Esophagus squamous epithelium (tissue), 4 donors: Measurements from ENCODE around the gene ZNF385A.

Experiments
- POLR2A ChIP-seq, 4 donors: fragments of 450-650 bp; IDR thresholded peaks; one replicate each; pipeline ENCODE4 v1.6.1; 2017; ENCODE audit warnings: antibody characterized with exemption in 4 of 4, mild to moderate bottlenecking in 4 of 4, moderate library complexity in 3 of 4
- TF ChIP-seq, protein P1 (sequence below), 6 experiments: fragments of 450-650 bp in 4 of 6; fragments of 200-600 bp in 2 of 6; sonication (generic) in 2 of 6; IDR thresholded peaks; one replicate each; pipeline ENCODE4 v1.5.1; 2016 to 2019; ENCODE audit warnings: antibody characterized with exemption in 6 of 6, mild to moderate bottlenecking in 4 of 6, moderate library complexity in 4 of 6

DNA sequence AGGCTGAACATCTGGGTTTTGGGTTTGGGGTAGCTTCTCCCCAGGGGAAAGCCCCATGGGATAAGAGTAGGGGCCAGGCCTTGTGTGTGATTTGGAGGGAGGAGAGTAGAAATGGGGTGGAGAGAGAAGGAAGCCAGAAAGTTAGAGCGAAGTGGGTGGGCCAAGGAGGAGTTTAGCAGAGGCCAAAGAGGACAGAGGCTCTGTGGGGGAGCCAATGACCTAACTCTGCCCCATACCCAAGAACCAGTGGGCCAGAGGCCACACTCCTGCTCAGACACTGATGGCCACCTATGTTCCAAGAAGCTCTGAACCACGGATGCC is 9.3 kb downstream of the ZNF385A start:
- TF ChIP-seq, protein P1, sequence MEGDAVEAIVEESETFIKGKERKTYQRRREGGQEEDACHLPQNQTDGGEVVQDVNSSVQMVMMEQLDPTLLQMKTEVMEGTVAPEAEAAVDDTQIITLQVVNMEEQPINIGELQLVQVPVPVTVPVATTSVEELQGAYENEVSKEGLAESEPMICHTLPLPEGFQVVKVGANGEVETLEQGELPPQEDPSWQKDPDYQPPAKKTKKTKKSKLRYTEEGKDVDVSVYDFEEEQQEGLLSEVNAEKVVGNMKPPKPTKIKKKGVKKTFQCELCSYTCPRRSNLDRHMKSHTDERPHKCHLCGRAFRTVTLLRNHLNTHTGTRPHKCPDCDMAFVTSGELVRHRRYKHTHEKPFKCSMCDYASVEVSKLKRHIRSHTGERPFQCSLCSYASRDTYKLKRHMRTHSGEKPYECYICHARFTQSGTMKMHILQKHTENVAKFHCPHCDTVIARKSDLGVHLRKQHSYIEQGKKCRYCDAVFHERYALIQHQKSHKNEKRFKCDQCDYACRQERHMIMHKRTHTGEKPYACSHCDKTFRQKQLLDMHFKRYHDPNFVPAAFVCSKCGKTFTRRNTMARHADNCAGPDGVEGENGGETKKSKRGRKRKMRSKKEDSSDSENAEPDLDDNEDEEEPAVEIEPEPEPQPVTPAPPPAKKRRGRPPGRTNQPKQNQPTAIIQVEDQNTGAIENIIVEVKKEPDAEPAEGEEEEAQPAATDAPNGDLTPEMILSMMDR (IDR thresholded peaks at IDR 0.05), result no peak
- TF ChIP-seq POLR2A (IDR thresholded peaks at IDR 0.05), result no peak
